Ishikawa (cell line): ENCODE results near the gene ENOX1.

Experiments
- CEBPB ChIP-seq: IDR thresholded peaks from 2 replicates; pipeline ENCODE4 v1.6.1; 2012
- RAD21 ChIP-seq: IDR thresholded peaks from 2 replicates; pipeline ENCODE4 v1.6.1; 2012; ENCODE audit warnings: low read depth
- USF1 ChIP-seq: IDR thresholded peaks from 2 replicates; pipeline ENCODE4 v1.6.1; 2012

GRCh38 chr13:43376596-43376995, 410.2 kb downstream of the ENOX1 start:
- no peak for TF ChIP-seq USF1
- no peak for TF ChIP-seq CEBPB
- TF ChIP-seq RAD21 = no peak
